Measurements from ENCODE around the gene MAN1C1. TPM values are rescaled to one million over a fixed set of nuclear protein-coding genes. Genes with fewer than 3 reads are reported as not detected.
A peak's percentile ranks its signal among the peaks of the same experiment; 100 is the strongest.

The MAN1C1 gene
- total and polyA plus RNA-seq, 8 donors, result 4.3 to 33.9 (median 6.1) TPM

DNA sequence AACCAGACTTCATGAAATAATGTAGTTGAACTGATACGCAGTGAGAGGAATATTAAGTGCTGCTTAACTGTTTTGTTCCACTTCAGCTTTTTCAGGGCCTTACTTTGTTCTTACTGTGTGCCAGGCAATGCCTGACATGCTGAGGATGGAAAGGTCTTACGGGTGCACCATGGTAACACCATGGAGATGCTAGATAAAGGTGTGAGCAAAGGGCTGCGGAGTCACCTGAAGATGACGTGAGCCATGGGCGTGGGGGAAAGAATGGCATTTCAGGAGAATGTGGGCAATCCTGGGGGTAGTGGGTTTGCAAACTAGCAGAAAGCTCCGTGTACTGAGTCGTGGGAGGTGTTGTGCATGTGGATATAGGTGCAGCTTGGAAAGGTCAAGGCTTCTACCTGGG, 27.3 kb downstream of the MAN1C1 start:
- 81 to 95% (median 89%) methylated on average over 7 of the region's 7 CpGs for WGBS, 5 donors
- H3K4me3 ChIP-seq, result no peak overlapping the region
- peaks cover 9 to 46% (median 24%) of the 10 kb centered on the region in 4 donors for H3K4me1 ChIP-seq
- DNase-seq, result peak in 1 of 2 donors; percentile 15
- H3K9me3 ChIP-seq, result no peaks in the 10 kb centered on the region
- no peaks in the 10 kb centered on the region for H3K27me3 ChIP-seq
- TF ChIP-seq EP300 (IDR thresholded peaks at IDR 0.05) (no peak), POLR2AphosphoS5 (IDR thresholded peaks at IDR 0.05) (no peak), POLR2A (IDR thresholded peaks at IDR 0.05) (no peak)
- TF ChIP-seq, protein P1, sequence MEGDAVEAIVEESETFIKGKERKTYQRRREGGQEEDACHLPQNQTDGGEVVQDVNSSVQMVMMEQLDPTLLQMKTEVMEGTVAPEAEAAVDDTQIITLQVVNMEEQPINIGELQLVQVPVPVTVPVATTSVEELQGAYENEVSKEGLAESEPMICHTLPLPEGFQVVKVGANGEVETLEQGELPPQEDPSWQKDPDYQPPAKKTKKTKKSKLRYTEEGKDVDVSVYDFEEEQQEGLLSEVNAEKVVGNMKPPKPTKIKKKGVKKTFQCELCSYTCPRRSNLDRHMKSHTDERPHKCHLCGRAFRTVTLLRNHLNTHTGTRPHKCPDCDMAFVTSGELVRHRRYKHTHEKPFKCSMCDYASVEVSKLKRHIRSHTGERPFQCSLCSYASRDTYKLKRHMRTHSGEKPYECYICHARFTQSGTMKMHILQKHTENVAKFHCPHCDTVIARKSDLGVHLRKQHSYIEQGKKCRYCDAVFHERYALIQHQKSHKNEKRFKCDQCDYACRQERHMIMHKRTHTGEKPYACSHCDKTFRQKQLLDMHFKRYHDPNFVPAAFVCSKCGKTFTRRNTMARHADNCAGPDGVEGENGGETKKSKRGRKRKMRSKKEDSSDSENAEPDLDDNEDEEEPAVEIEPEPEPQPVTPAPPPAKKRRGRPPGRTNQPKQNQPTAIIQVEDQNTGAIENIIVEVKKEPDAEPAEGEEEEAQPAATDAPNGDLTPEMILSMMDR (IDR thresholded peaks at IDR 0.05), result no peak
- intact Hi-C loops (cut with DNase I; ENCODE audit: low total_unique reads), result no loop called here
- peaks cover 0 to 13% (median 4%) of the 10 kb centered on the region in 4 donors for H3K36me3 ChIP-seq
- H3K27ac ChIP-seq, result no peak overlapping the region

- 74 to 85% (median 81%) methylated on average over 4 of the region's 4 CpGs for WGBS, 5 donors
- DNase-seq, result no peak
- H3K9me3 ChIP-seq, result no peaks in the 10 kb centered on the region
- intact Hi-C loops (cut with DNase I; ENCODE audit: low total_unique reads), result no loop called here
- TF ChIP-seq POLR2AphosphoS5 (IDR thresholded peaks at IDR 0.05), result no peak
- no peak for TF ChIP-seq POLR2A (IDR thresholded peaks at IDR 0.05)
- TF ChIP-seq EP300 (IDR thresholded peaks at IDR 0.05), result no peak
- TF ChIP-seq, protein P1 (IDR thresholded peaks at IDR 0.05), result no peak
- peaks cover 0 to 13% (median 4%) of the 10 kb centered on the region in 4 donors for H3K36me3 ChIP-seq
- H3K4me3 ChIP-seq, result no peak overlapping the region
- no peaks in the 10 kb centered on the region for H3K27me3 ChIP-seq
- no peak overlapping the region for H3K27ac ChIP-seq
- H3K4me1 ChIP-seq, result peaks cover 13 to 55% (median 29%) of the 10 kb centered on the region in 4 donors
Observed at GRCh38 chr1:25644962-25645361, 28.4 kb downstream of the MAN1C1 start.

- Histone ChIP-seq H3K4me1 (peaks cover 19 to 55% (median 35%) of the 10 kb centered on the region in 4 donors), H3K27me3 (no peaks in the 10 kb centered on the region), H3K36me3 (peaks cover 0 to 13% (median 4%) of the 10 kb centered on the region in 4 donors), H3K9me3 (no peaks in the 10 kb centered on the region), H3K27ac (no peak overlapping the region), H3K4me3 (no peak overlapping the region)
- no peak for TF ChIP-seq POLR2AphosphoS5 (IDR thresholded peaks at IDR 0.05)
- TF ChIP-seq POLR2A (IDR thresholded peaks at IDR 0.05), result no peak
- no peak for TF ChIP-seq EP300 (IDR thresholded peaks at IDR 0.05)
- TF ChIP-seq, protein P1 (IDR thresholded peaks at IDR 0.05), result no peak
- DNase-seq, result peak in 1 of 2 donors; percentile 1
- 94 to 96% (median 95%) methylated on average over 22 to 23 of the region's 23 CpGs for WGBS, 5 donors
- intact Hi-C loops (cut with DNase I; ENCODE audit: low total_unique reads), result no loop called here
Observed at GRCh38 chr1:25645637-25646400, 29.2 kb downstream of the MAN1C1 start.

- H3K4me1 ChIP-seq, result peaks cover 17 to 55% (median 33%) of the 10 kb centered on the region in 4 donors
- no peaks in the 10 kb centered on the region for H3K27me3 ChIP-seq
- DNase-seq, result no peak
- no peak overlapping the region for H3K27ac ChIP-seq
- WGBS, 5 donors, result 90 to 98% (median 93%) methylated on average over 4 of the region's 4 CpGs
- no peaks in the 10 kb centered on the region for H3K9me3 ChIP-seq
- peaks cover 0 to 13% (median 4%) of the 10 kb centered on the region in 4 donors for H3K36me3 ChIP-seq
- intact Hi-C loops (cut with DNase I; ENCODE audit: low total_unique reads), result no loop called here
- H3K4me3 ChIP-seq, result no peak overlapping the region
- TF ChIP-seq POLR2A (IDR thresholded peaks at IDR 0.05), result no peak
- TF ChIP-seq POLR2AphosphoS5 (IDR thresholded peaks at IDR 0.05), result no peak
- no peak for TF ChIP-seq EP300 (IDR thresholded peaks at IDR 0.05)
- TF ChIP-seq, protein P1 (IDR thresholded peaks at IDR 0.05), result no peak
Observed at GRCh38 chr1:25647106-25647505, 30.5 kb downstream of the MAN1C1 start.
